22Rv1 (cell line): Measurements from ENCODE around the gene PDE6G.

Source experiments
- H3K27ac ChIP-seq: fragments of 450-650 bp; 2 replicates; pipeline ENCODE4 v1.5.1; 2017
- ZFX ChIP-seq: fragments of 450-650 bp; IDR thresholded peaks from 2 replicates; pipeline ENCODE4 v1.6.1; 2017; ENCODE audit warnings: antibody characterized with exemption, borderline replicate concordance
- TF ChIP-seq, protein P1 (sequence below): fragments of 450-650 bp; IDR thresholded peaks from 2 replicates; pipeline ENCODE4 v1.5.1; 2017; ENCODE audit warnings: mild to moderate bottlenecking

The PDE6G gene

DNA sequence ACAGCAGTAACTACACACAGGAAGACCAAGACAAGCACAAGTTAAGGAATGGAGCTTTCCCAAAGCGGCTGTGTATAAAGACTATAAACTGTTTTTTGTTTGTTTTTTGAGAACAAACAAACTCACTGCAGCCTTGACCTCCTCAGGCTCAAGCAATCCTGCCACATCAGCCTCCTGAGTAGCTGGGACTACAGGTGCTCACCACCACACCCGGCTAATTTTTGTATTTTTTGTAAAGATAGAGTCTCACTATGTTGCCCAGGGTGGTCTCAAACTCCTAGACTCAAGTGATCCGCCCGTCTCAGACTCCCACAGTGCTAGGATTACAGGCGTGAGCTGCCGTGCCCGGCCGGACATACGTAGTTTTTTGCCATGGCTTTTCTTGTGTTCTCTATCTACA, 4.1 kb upstream of the PDE6G start:
- H3K27ac ChIP-seq = peak overlapping the region; percentile 52
- TF ChIP-seq ZFX = no peak
- TF ChIP-seq, protein P1, sequence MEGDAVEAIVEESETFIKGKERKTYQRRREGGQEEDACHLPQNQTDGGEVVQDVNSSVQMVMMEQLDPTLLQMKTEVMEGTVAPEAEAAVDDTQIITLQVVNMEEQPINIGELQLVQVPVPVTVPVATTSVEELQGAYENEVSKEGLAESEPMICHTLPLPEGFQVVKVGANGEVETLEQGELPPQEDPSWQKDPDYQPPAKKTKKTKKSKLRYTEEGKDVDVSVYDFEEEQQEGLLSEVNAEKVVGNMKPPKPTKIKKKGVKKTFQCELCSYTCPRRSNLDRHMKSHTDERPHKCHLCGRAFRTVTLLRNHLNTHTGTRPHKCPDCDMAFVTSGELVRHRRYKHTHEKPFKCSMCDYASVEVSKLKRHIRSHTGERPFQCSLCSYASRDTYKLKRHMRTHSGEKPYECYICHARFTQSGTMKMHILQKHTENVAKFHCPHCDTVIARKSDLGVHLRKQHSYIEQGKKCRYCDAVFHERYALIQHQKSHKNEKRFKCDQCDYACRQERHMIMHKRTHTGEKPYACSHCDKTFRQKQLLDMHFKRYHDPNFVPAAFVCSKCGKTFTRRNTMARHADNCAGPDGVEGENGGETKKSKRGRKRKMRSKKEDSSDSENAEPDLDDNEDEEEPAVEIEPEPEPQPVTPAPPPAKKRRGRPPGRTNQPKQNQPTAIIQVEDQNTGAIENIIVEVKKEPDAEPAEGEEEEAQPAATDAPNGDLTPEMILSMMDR = no peak

DNA sequence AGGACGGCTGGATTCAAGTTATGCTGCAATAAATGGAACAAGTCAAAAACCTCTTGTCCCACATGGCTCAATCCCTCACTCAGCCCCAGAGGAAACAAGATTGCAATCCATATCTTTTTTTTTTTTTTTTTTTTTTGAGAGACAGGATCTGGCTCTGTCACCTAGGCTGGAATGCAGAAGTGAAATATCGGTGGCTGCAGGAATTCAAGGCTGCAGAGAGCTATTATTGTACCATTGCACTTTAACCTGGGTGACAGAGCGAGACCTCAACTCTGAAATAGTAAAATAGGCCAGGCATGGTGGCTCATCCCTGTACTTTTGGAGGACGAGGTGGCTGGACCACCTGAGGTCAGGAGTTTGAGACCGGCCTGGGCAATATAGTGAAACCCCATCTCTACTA, 2.7 kb upstream of the PDE6G start:
- peak overlapping the region; percentile 52 for H3K27ac ChIP-seq
- TF ChIP-seq, protein P1 = no peak
- no peak for TF ChIP-seq ZFX

DNA sequence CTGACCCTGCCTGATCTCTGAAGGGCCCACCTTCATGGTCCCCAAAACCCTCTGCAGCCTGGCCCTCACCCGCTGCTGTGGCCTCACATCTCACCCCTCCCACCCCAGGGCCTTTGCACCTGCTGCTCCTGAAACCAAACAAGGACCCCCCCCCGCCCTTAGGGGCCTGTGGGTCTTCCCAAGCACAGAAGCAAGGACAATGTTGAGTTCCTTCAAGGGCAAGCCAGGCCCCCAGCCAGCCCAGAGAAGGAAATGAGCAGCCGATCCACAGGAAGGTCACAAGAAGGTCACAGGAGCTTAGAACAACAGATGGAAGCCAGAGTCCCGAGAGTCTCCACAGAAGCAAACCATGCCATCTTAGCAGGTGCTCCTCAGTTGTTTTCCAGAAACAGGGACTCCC, 493 bp upstream of the PDE6G start:
- H3K27ac ChIP-seq = no peak overlapping the region
- no peak for TF ChIP-seq ZFX
- TF ChIP-seq, protein P1 = no peak

DNA sequence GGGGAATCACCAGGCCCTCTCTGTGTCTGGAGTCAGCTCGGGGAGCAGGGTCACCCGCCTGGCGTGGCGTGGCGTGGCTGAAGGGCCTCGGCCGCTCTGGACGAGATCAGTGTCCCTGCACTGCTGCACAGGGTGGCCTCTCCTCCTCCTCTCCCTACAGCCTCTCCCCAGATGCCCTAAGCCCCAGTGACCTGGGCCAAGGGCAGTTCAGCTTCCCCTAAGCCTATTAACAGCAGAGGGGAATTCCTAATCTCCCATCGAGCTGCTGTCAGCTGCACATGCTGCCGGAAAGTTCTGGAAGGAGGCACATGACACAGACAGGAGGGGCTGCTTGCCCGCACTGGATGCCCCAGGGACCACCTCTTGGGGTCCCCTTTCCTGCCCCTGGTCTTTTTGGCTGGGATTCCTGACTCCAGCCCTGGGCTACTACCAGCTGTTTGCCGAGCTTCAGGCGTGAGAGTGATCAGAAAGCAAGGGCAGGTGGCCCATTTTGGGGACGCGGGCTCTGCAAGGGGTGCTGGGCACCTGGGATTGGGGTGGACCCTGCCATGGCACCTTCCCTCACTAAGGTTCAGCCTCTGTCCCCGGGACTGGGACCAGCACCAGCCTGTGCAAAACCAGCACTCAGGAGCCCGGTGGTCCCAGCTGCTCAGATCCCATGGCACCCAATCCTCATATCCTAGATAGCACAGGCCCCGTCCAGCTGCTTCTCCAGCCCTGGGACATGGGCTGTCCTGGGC, 794 bp downstream of the PDE6G start:
- TF ChIP-seq, protein P1 = no peak
- TF ChIP-seq ZFX = no peak
- H3K27ac ChIP-seq = no peak overlapping the region

DNA sequence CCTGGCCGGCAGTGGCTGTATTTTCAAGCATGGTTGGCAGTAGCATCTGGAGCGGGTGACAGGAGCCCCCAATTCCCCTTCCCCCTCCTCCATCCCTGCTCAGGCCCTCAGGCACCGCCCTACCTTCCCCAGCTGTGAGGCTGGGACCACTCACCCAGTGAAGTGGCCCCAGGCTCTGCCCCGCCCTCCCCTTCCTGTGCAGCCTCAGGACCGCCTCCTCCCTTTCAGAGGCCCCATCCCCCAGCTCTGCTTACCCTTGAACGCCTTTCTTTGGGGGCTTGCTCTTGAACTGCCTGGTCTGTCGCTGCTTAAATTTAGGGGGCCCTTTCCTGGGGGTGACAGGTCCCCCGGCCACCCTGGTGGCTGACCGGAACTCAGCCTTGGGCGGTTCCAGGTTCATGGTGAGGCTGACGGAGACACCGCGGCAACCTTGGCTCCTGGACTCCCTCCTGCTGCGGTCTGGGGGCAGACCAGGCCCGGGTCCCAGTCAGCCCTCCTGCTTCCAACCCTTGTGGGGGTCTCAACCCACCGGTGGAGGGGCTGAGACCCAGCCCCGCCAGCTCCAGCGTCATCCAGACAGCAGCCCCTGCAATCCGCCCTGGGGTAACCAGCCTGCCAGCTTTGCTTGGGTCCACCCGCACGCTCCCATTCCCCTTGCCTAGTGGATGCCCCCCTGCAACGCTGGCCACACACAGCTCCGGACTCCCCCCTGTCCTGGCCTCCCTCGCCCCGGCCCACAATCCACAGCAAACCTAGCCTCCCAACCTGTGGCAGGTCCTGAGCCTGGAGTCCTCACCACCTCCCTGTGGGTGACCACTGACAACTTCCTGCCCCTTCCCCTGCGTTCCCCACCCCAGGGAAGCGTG, 3.2 kb downstream of the PDE6G start:
- TF ChIP-seq, protein P1 = no peak
- TF ChIP-seq ZFX = no peak
- no peak overlapping the region for H3K27ac ChIP-seq

DNA sequence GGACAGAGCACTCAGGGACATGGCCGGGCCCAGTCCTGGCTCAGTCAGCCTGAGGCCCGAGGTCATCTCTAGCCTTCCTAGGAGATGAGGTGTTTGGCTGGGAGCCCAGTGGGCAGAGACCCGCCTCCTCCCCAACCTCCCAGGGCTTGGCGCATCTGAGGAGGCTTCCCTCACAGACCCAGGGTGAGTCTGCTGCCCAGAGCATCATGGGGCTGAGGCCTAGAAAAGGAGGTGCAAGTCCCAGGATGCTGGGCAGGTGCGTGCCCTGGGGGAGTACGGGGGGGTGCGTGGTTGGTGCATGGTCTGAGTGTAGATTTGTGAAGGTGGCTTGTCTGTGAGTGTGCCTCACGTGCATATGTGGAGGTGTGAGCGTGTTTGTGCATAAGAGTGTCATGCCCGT, 4.7 kb downstream of the PDE6G start:
- TF ChIP-seq, protein P1 = no peak
- no peak for TF ChIP-seq ZFX
- no peak overlapping the region for H3K27ac ChIP-seq

DNA sequence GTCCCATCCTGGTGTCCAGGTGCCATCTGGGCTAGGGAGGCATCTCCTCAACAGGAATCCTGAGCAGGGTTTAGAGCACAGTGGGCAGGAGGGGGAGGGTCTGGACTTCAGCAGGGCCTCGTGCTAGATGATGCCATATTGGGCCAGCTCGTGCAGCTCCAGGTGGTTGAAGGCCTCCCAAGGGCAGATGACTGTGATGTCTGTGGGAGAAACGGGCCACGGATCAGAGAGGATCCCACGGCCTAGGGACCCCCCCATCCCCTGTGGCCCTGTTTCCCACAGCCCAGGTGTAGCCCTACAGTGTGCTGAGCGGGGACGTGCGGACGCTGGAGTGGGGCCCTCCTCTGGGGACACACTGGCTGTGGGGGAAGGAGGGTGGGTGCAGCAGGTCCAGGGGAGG, 5.4 kb downstream of the PDE6G start:
- TF ChIP-seq, protein P1 = no peak
- TF ChIP-seq ZFX = no peak
- H3K27ac ChIP-seq = no peak overlapping the region
